ENCODE data around the gene RPTOR.

The RPTOR gene

DNA sequence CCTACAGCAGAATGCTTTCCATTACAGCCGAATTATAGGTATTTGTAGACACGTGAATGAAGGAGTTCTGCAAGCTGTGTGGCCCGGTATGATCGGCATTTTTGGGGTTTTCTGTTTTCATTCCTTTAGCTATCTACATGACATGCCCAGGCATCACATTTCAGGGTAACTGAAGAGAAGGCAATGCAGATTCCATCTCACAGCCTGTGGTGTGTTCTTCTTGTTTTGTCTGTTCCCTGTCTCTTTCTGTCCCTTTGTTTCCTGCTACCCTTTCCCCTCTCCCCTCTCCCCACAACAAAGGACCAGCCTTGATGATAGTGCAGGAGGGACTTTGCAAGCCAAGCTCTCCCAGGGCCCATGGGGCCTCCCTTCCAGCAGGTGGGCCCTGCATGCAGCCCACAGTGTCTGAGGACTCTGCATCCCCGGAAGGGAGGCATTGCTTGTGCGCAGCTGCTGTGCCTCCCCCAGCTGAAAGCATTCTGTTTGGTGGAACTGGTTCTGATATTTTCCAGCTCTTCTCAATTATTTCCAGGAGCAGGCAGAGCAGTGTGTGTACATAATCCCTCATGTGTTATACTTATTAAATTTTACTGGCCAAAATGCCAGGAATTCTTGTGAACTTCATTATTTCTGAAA, 207.4 kb downstream of the RPTOR start:
- H3K27ac ChIP-seq = no peak overlapping the region
- TF ChIP-seq, protein P1, sequence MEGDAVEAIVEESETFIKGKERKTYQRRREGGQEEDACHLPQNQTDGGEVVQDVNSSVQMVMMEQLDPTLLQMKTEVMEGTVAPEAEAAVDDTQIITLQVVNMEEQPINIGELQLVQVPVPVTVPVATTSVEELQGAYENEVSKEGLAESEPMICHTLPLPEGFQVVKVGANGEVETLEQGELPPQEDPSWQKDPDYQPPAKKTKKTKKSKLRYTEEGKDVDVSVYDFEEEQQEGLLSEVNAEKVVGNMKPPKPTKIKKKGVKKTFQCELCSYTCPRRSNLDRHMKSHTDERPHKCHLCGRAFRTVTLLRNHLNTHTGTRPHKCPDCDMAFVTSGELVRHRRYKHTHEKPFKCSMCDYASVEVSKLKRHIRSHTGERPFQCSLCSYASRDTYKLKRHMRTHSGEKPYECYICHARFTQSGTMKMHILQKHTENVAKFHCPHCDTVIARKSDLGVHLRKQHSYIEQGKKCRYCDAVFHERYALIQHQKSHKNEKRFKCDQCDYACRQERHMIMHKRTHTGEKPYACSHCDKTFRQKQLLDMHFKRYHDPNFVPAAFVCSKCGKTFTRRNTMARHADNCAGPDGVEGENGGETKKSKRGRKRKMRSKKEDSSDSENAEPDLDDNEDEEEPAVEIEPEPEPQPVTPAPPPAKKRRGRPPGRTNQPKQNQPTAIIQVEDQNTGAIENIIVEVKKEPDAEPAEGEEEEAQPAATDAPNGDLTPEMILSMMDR (IDR thresholded peaks at IDR 0.05) = no peak
- no peak overlapping the region for H3K4me3 ChIP-seq
- DNase-seq (ENCODE audit: low spot score) = no peak

DNA sequence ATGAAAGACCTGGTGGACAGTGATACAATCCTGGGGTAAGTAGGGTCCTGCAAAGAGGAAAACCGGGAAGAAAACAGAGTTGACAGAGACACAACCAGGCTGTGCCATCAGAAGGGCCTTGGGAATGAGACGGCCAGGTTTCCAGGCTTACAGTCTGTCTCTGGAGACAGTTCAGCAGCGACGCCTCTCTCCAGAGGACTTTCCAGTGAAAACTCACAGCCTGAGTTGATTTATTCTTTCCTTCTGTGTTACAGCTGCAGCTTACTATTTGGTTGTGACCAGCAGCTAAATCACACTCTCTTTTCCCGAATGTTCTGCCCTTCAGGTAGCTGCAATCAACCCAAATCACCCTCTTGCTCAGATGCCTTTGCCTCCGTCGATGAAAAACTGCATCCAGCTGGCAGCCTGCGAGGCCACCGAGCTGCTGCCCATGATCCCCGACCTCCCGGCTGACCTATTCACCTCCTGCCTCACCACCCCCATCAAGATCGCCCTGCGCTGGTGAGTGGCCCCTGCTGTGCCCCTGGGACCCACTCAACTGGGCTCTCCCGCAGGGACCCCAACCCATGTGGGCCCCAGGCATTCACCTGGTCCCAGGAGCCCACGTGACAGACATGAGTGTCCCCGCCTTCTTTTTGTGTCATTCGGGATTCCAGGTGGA, 209.2 kb downstream of the RPTOR start:
- TF ChIP-seq, protein P1 (IDR thresholded peaks at IDR 0.05) = no peak
- no peak for DNase-seq (ENCODE audit: low spot score)
- Histone ChIP-seq H3K4me3 (no peak overlapping the region), H3K27ac (no peak overlapping the region)

DNA sequence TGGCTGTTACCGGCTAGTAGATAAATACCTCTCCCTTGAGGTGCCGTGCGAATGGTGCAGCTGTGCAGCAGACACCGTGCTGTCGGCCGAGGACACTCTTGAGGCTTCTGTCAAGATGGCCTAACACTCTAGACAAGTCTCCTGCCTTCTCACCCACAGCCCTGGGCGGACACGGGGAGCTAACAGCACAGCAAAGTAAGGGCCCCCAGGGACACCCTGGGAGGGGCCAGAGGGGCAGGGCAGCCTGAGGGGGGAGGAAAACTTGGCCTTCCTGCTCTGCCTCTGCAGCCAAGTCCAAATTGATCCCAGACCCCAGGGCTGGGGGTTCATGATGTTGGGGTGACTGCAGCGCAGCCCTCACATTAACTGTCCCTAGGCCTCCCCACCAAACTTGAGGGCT, 210.2 kb downstream of the RPTOR start:
- DNase-seq (ENCODE audit: low spot score) = no peak
- no peak overlapping the region for H3K27ac ChIP-seq
- TF ChIP-seq, protein P1 (IDR thresholded peaks at IDR 0.05) = no peak
- H3K4me3 ChIP-seq = no peak overlapping the region

DNA sequence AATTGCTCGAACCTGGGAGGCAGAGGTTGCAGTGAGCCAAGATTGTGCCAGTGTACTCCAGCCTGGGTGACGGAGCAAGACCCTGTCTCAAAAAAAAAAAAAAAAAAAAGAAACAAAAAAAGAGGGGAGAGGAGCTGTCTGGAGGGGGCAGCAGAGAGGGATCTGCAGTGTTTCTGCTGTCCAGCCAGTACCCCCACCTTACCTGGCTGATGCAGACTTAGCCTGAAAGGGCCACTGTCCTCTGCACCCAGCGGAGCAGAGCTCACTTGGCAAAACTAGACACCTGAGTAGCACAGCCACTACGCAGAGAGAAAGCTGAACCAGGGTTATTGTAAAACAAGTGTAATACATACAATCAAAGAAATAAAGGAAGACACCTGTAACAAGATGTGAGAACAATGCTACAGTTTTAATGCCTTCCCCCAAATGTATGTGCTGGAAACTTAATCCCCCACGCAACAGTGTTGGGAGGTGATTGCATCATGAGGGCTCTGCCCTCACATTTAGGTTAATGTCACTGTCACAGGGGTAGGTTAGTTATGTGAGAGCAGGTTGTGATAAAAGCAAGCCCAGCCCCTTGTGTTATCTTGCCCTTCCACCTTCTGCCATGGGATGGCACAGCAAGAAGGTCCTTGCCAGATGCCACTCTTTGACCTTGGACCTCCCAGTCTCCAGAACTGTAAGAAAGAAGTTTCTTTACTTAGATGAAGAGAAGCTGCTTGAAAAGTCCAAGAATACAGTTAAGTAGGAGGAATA, 211.2 kb downstream of the RPTOR start:
- H3K4me3 ChIP-seq = no peak overlapping the region
- H3K27ac ChIP-seq = no peak overlapping the region
- DNase-seq (ENCODE audit: low spot score) = no peak
- TF ChIP-seq, protein P1 (IDR thresholded peaks at IDR 0.05) = no peak

DNA sequence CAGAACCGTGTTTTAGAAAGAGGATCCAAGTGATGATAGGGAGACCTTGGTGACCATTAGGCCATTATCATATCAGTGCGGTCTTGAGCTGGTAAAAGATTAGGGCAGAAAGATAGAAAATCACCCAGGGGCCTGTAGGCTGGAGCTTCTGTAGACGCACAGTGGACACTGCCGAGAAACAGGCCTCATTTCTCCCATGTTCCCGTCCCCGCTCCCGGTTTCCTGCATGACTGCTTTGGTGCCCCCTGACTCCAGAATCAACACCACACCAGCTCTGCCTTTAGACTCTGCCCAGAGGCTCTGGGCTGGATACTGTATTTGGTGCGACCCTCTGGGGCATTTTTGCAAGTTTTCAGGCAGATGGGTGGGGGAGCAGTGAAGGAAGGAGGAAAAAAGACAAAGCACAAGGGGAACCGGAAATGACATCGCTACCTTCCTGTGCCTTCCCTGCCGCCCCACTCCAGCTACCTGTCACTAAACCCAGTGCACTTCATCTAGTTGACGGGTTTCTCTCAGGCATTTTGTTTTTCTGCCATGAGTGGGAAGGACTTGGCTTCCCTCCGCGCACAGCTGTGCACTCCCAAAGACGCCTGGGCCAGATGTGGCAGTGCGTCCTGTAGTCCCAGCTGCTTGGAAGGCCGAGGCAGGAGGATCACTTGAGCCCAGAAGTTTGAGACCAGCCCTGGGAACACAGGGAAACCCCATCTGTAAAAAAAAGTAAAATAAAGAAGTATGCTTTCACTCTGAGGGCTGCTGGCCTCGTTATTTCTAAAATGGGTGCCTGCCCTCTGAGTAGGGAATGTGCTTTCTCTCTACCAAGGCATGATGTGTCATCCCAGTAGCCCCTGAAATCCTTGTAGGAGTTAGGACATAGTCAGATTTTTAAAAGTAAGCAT, 214.1 kb downstream of the RPTOR start:
- Histone ChIP-seq H3K4me3 (no peak overlapping the region), H3K27ac (no peak overlapping the region)
- no peak for DNase-seq (ENCODE audit: low spot score)
- TF ChIP-seq, protein P1 (IDR thresholded peaks at IDR 0.05) = no peak

DNA sequence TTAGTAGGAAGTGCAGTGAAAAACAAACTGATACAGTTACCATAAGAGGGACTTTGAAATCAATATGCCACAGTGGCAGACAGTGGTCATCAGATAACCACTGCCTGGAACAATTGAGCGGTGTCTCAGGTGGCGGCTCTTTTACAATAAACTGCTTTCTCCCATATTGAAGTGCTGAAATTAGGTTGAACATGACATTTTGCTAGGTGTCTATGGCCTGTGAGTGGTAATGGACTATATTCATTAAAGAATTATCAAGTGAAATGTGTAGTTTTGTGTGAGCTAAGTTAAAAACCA, 214.7 kb downstream of the RPTOR start:
- no peak overlapping the region for H3K27ac ChIP-seq
- TF ChIP-seq, protein P1 (IDR thresholded peaks at IDR 0.05) = no peak
- H3K4me3 ChIP-seq = no peak overlapping the region
- DNase-seq (ENCODE audit: low spot score) = no peak

Data from coronary artery (tissue), 2 donors.